KBM-7 (cell line): ENCODE results near the gene C4orf46.
"Not testable (repeated sequence)": the region's sequence is repeated elsewhere in the genome, so short reads cannot be mapped to it uniquely, and the experiment has no call there.

Experiments used
- DNase-seq: peaks from one replicate; pipeline ENCODE4 v3.0.0-alpha.2; 2015
- in situ Hi-C: fragments of 300-500 bp; cut with MboI; formaldehyde crosslinking; loops from 2 replicates; pipeline ENCODE4 v1.14.3; 2020; ENCODE audit warnings: low sequenced_read_pairs, low pct_unique_long_range_greater_than_20kb, mixed read lengths

Gene C4orf46

GRCh38 chr4:158671665-158671914 is at the start of gene C4orf46:
Gene C4orf46, minus strand, starts transcription at chr4:158671887. Its CDS starts 86 bp downstream, at chr4:158671801.
- in situ Hi-C loops, result no loop called here
- no peak for DNase-seq

GRCh38 chr4:158715802-158716201 is 44.1 kb upstream of the C4orf46 start:
- no peak for DNase-seq
- in situ Hi-C loops, result no loop called here

GRCh38 chr4:158714937-158715336 is 43.2 kb upstream of the C4orf46 start:
- in situ Hi-C loops, result no loop called here
- DNase-seq, result no peak

GRCh38 chr4:158712622-158713021 is 40.9 kb upstream of the C4orf46 start:
- in situ Hi-C loops, DNase-seq: not testable (repeated sequence)

- DNase-seq, result no peak
- in situ Hi-C loops, result no loop called here
Measured at GRCh38 chr4:158710814-158711213, 39.1 kb upstream of the C4orf46 start.

GRCh38 chr4:158704274-158704673 is 32.6 kb upstream of the C4orf46 start:
- in situ Hi-C loops, result no loop called here

GRCh38 chr4:158688813-158689212 is 17.1 kb upstream of the C4orf46 start:
- DNase-seq, result no peak
- in situ Hi-C loops, result no loop called here

More at GRCh38 chr4:158704274-158704673, 32.6 kb upstream of the C4orf46 start:
- no peak for DNase-seq

- in situ Hi-C loops, result no loop called here
- DNase-seq, result no peak
Measured at GRCh38 chr4:158682066-158682465, 10.4 kb upstream of the C4orf46 start.

- DNase-seq, result no peak
- in situ Hi-C loops, result no loop called here
Measured at GRCh38 chr4:158681629-158682028, 9.9 kb upstream of the C4orf46 start.

GRCh38 chr4:158678767-158679166 is 7.1 kb upstream of the C4orf46 start:
- no peak for DNase-seq
- in situ Hi-C loops, result no loop called here

- no peak for DNase-seq
- in situ Hi-C loops, result no loop called here
Measured at GRCh38 chr4:158676076-158676475, 4.4 kb upstream of the C4orf46 start.

GRCh38 chr4:158673633-158674032 is 1.9 kb upstream of the C4orf46 start:
- in situ Hi-C loops, result no loop called here
- no peak for DNase-seq

GRCh38 chr4:158671915-158672806 is 474 bp upstream of the C4orf46 start, which contains the start of gene ETFDH:
Gene ETFDH, plus strand, starts transcription at chr4:158672296. Its CDS starts 161 bp downstream, at chr4:158672457.
- in situ Hi-C loops, result no loop called here
- DNase-seq, result peak; percentile 100

- in situ Hi-C loops, result no loop called here
- DNase-seq, result peak; percentile 69
Measured at GRCh38 chr4:158670975-158671664, 567 bp downstream of the C4orf46 start.

- no peak for DNase-seq
- in situ Hi-C loops, result no loop called here
Measured at GRCh38 chr4:158669310-158669709, 2.4 kb downstream of the C4orf46 start.

GRCh38 chr4:158667651-158668198 is 4.0 kb downstream of the C4orf46 start:
- peak; percentile 52 for DNase-seq
- in situ Hi-C loops, result no loop called here

- in situ Hi-C loops, result no loop called here
Measured at GRCh38 chr4:158666892-158667291, 4.8 kb downstream of the C4orf46 start.

GRCh38 chr4:158664806-158665205 is 6.9 kb downstream of the C4orf46 start:
- DNase-seq, result no peak
- in situ Hi-C loops, result no loop called here

More at GRCh38 chr4:158666892-158667291, 4.8 kb downstream of the C4orf46 start:
- DNase-seq, result no peak

GRCh38 chr4:158663707-158664625 is 7.7 kb downstream of the C4orf46 start:
- in situ Hi-C loops, result not testable (repeated sequence)
- DNase-seq, result peak; percentile 76
